Hepatocyte (in vitro differentiated cells): ENCODE data around the gene OBI1. TPM values are rescaled to one million over a fixed set of nuclear protein-coding genes. Genes with fewer than 3 reads are reported as not detected.

Source experiments
- DNase-seq: peaks from one replicate; pipeline ENCODE4 v3.0.0-alpha.2; 2016; ENCODE audit warnings: low spot score
- H2AFZ ChIP-seq: fragments of 200-600 bp; sonication (generic); 2 replicates; pipeline ENCODE4 v1.6.0; 2016; ENCODE audit warnings: antibody characterized with exemption, mild to moderate bottlenecking
- H3K27ac ChIP-seq: fragments of 200-600 bp; sonication (generic); 2 replicates; pipeline ENCODE4 v1.5.1; 2016; ENCODE audit warnings: mild to moderate bottlenecking
- H3K27me3 ChIP-seq: fragments of 200-600 bp; sonication (generic); 2 replicates; pipeline ENCODE4 v1.6.1; 2016
- H3K36me3 ChIP-seq: fragments of 200-600 bp; sonication (generic); replicated peaks from 2 replicates; pipeline ENCODE4 v1.5.1; 2016; ENCODE audit warnings: low read depth; ENCODE audit not compliant: insufficient read depth
- H3K4me1 ChIP-seq: fragments of 200-600 bp; sonication (generic); 2 replicates; pipeline ENCODE4 v1.5.1; 2016; ENCODE audit warnings: mild to moderate bottlenecking, moderate library complexity; ENCODE audit not compliant: insufficient read depth
- H3K4me2 ChIP-seq: fragments of 200-600 bp; sonication (generic); 2 replicates; pipeline ENCODE4 v1.6.0; 2016
- H3K4me3 ChIP-seq: fragments of 200-600 bp; sonication (generic); 2 replicates; pipeline ENCODE4 v1.5.1; 2016; ENCODE audit warnings: mild to moderate bottlenecking
- H3K79me2 ChIP-seq: fragments of 200-600 bp; sonication (generic); 2 replicates; pipeline ENCODE4 v1.6.0; 2017; ENCODE audit warnings: mild to moderate bottlenecking
- H3K9me2 ChIP-seq: fragments of 200-600 bp; sonication (generic); replicated peaks from 2 replicates; pipeline ENCODE4 v1.6.0; 2017; ENCODE audit warnings: mild to moderate bottlenecking; ENCODE audit not compliant: insufficient read depth
- H3K9me3 ChIP-seq: fragments of 200-600 bp; sonication (generic); 2 replicates; pipeline ENCODE4 v1.5.1; 2016; ENCODE audit warnings: low read depth, mild to moderate bottlenecking
- H4K20me1 ChIP-seq: fragments of 200-600 bp; sonication (generic); 2 replicates; pipeline ENCODE4 v1.6.0; 2016; ENCODE audit warnings: mild to moderate bottlenecking; ENCODE audit not compliant: insufficient read depth, poor library complexity, severe bottlenecking
- EZH2 ChIP-seq: fragments of 200-600 bp; sonication (generic); IDR thresholded peaks from 2 replicates; pipeline ENCODE4 v1.6.1; 2016; ENCODE audit warnings: antibody characterized with exemption, mild to moderate bottlenecking, borderline replicate concordance
- EZH2phosphoT487 ChIP-seq: fragments of 200-600 bp; sonication (generic); IDR thresholded peaks from one replicate; pipeline ENCODE4 v1.6.1; 2018; ENCODE audit warnings: antibody characterized with exemption, mild to moderate bottlenecking, low read depth, moderate library complexity; ENCODE audit not compliant: unreplicated experiment, severe bottlenecking
- WGBS: methylation state at CpG from one replicate; pipeline ENCODE4 v1.1.6; 2016; ENCODE audit warnings: low lambda C conversion rate; ENCODE audit errors: missing lambda C conversion rate; 5-methylcytosine and 5-hydroxymethylcytosine counted together
- polyA plus RNA-seq: library from polyadenylated mRNA; unstranded; fragments of >200 nt; fragmentation: Nextera tagmentation; extraction: Ambion mirVana; gene quantifications from 2 replicates; pipeline ENCODE4 v1.2.1, GENCODE V29; 2016
- total RNA-seq: library from RNA; depleted of rRNA; stranded (reverse); fragments of >200 nt; gene quantifications from 2 replicates; pipeline ENCODE4 v1.2.3, GENCODE V29; 2014
- TF ChIP-seq, protein P1 (sequence below): fragments of 200-600 bp; sonication (generic); IDR thresholded peaks from 2 replicates; pipeline ENCODE4 v1.5.1; 2016; ENCODE audit warnings: antibody characterized with exemption, mild to moderate bottlenecking; ENCODE audit not compliant: poor library complexity

The OBI1 gene
- total and polyA plus RNA-seq, 2 experiments from 2014 or later: 5.3 to 17.6 TPM

DNA sequence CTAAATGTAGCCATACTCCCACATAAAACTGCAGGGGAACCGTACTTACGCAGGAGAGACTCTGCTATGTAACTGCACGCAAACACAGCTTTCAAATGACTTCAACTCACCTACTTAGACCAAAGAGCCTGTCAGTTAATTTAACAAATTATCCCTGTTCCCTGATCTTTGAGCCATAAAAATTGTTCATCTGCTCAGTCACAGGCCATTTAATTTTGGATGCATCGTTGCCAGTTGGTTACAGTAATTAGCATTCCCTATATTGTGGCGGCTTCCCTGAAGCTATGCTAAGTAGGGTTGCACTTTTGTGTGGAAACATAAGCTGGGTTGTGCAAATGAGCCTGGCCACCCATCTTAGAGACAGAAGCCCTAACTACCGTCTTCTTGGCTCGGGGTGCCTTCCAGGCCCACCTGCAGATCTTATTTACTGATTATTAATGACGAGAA is 21.2 kb upstream of the OBI1 start:
- no peaks in the 10 kb centered on the region for H3K9me3 ChIP-seq
- H3K4me1 ChIP-seq: no peaks in the 10 kb centered on the region
- H3K79me2 ChIP-seq: no peaks in the 10 kb centered on the region
- H2AFZ ChIP-seq: no peak overlapping the region
- H3K27ac ChIP-seq: no peak overlapping the region
- DNase-seq: no peak
- no peaks in the 10 kb centered on the region for H4K20me1 ChIP-seq
- no peaks in the 10 kb centered on the region for H3K9me2 ChIP-seq
- no peaks in the 10 kb centered on the region for H3K36me3 ChIP-seq
- no peak overlapping the region for H3K4me3 ChIP-seq
- no peak overlapping the region for H3K4me2 ChIP-seq
- H3K27me3 ChIP-seq: no peaks in the 10 kb centered on the region
- WGBS: 75% methylated on average over 8 of the region's 8 CpGs
- no peak for TF ChIP-seq EZH2
- TF ChIP-seq, protein P1, sequence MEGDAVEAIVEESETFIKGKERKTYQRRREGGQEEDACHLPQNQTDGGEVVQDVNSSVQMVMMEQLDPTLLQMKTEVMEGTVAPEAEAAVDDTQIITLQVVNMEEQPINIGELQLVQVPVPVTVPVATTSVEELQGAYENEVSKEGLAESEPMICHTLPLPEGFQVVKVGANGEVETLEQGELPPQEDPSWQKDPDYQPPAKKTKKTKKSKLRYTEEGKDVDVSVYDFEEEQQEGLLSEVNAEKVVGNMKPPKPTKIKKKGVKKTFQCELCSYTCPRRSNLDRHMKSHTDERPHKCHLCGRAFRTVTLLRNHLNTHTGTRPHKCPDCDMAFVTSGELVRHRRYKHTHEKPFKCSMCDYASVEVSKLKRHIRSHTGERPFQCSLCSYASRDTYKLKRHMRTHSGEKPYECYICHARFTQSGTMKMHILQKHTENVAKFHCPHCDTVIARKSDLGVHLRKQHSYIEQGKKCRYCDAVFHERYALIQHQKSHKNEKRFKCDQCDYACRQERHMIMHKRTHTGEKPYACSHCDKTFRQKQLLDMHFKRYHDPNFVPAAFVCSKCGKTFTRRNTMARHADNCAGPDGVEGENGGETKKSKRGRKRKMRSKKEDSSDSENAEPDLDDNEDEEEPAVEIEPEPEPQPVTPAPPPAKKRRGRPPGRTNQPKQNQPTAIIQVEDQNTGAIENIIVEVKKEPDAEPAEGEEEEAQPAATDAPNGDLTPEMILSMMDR: no peak
- TF ChIP-seq EZH2phosphoT487: no peak

DNA sequence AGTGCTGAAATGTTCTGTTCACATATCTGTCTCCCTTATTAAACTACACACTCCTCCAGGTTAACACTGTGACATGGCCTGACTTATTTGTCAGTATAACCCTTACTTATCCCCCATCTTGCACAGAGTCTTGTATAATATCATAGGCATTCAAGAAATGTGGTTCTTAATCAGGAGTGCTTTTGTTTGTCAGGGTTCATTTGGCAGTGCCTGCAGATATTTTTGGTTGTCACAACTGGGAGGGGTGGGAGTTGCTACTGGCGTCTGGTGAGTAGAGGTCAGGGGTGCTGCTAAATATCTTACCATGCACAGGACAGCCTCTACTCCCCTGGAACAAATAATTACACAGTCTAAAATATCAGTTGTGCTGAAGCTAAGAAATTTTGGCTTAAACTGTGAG is 20.4 kb upstream of the OBI1 start:
- Histone ChIP-seq H3K4me3 (no peak overlapping the region), H3K4me2 (no peak overlapping the region), H3K9me2 (no peaks in the 10 kb centered on the region), H3K9me3 (no peaks in the 10 kb centered on the region), H3K36me3 (no peaks in the 10 kb centered on the region), H2AFZ (no peak overlapping the region), H3K27ac (no peak overlapping the region), H3K79me2 (no peaks in the 10 kb centered on the region), H3K4me1 (no peaks in the 10 kb centered on the region), H4K20me1 (no peaks in the 10 kb centered on the region), H3K27me3 (no peaks in the 10 kb centered on the region)
- DNase-seq: no peak
- WGBS: 37% methylated on average over 1 of the region's 1 CpG
- TF ChIP-seq, protein P1: no peak
- no peak for TF ChIP-seq EZH2

DNA sequence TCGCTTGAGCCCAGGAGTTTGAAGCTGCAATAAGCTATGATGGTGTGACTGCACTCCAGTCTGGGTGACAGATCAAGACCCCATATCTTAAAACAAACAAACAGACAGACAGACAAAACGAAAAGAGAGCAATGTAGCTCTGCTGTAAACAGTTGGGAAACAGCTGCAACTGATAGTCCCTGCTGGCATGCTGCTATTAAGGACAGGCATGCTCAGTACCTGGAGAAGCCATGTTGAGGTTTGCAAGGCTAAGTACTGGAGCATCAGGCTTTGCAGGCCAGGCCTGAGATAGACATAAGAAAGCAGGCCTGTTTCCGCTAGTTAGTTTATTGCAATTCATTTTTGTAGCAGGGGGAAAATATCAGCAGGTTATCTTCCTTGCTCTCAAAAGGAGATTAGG is 16.2 kb upstream of the OBI1 start:
- no peak overlapping the region for H2AFZ ChIP-seq
- no peaks in the 10 kb centered on the region for H3K4me1 ChIP-seq
- H3K4me3 ChIP-seq: no peak overlapping the region

More for the DNA sequence above, 16.2 kb upstream of the OBI1 start:
- Histone ChIP-seq H3K9me2 (no peaks in the 10 kb centered on the region), H3K4me2 (no peak overlapping the region), H3K27me3 (peaks cover 11% of the 10 kb centered on the region), H4K20me1 (no peaks in the 10 kb centered on the region), H3K27ac (no peak overlapping the region), H3K79me2 (no peaks in the 10 kb centered on the region), H3K36me3 (no peaks in the 10 kb centered on the region), H3K9me3 (no peaks in the 10 kb centered on the region)
- 65% methylated on average over 3 of the region's 3 CpGs for WGBS
- no peak for DNase-seq
- TF ChIP-seq, protein P1: no peak
- TF ChIP-seq EZH2phosphoT487 (no peak), EZH2 (no peak)
